Esophagus (tissue), 2 donors: Measurements from ENCODE around the gene KCNT1. TPM values are rescaled to one million over a fixed set of nuclear protein-coding genes. Genes with fewer than 3 reads are reported as not detected.
"Not testable (repeated sequence)": the region's sequence is repeated elsewhere in the genome, so short reads cannot be mapped to it uniquely, and the experiment has no call there.

Source experiments
- H3K27ac ChIP-seq, 2 donors: one replicate each; pipeline ENCODE4 v1.5.1; 2013; ENCODE audit warnings: low read depth in 2 of 2, mild to moderate bottlenecking in 2 of 2, inconsistent platforms in 1 of 2, low read length in 1 of 2, moderate library complexity in 1 of 2
- H3K27me3 ChIP-seq, 2 donors: one replicate each; pipeline ENCODE4 v1.6.1; 2013; ENCODE audit warnings: low read length in 2 of 2, control low read depth in 1 of 2, mild to moderate bottlenecking in 1 of 2; ENCODE audit not compliant: insufficient read depth in 2 of 2, control insufficient read depth in 1 of 2
- H3K36me3 ChIP-seq, 2 donors: one replicate each; pipeline ENCODE4 v1.6.1; 2013; ENCODE audit warnings: low read length in 1 of 2; ENCODE audit not compliant: control insufficient read depth in 2 of 2, insufficient read depth in 2 of 2
- H3K4me1 ChIP-seq, 2 donors: one replicate each; pipeline ENCODE4 v1.6.1; 2013; ENCODE audit warnings: low read length in 1 of 2; ENCODE audit not compliant: control insufficient read depth in 2 of 2, insufficient read depth in 2 of 2
- H3K4me3 ChIP-seq, 2 donors: one replicate each; pipeline ENCODE4 v1.5.1; 2013; ENCODE audit warnings: low read length in 2 of 2, mild to moderate bottlenecking in 2 of 2, low read depth in 1 of 2, moderate library complexity in 1 of 2
- H3K9me3 ChIP-seq, 2 donors: one replicate each; pipeline ENCODE4 v1.6.1; 2013; ENCODE audit warnings: mild to moderate bottlenecking in 2 of 2, low read depth in 1 of 2, low read length in 1 of 2, moderate library complexity in 1 of 2; ENCODE audit not compliant: control insufficient read depth in 2 of 2, insufficient read depth in 1 of 2
- WGBS, 2 donors: extraction: QIAGEN DNeasy Blood & Tissue Kit; methylation state at CpG; one replicate each; pipeline ENCODE4 v1.1.7; 2013; 5-methylcytosine and 5-hydroxymethylcytosine counted together
- polyA plus RNA-seq, 2 donors: library from polyadenylated mRNA; stranded (reverse); fragments of 200-250 nt; gene quantifications; one replicate each; pipeline ENCODE4 v1.2.3, GENCODE V29; 2013
- donor health status: healthy with polysubstance abuse.
- donor health status: Bipolar disorder and iron deficiency.

KCNT1 gene
- polyA plus RNA-seq, 2 donors: 0.06 to 0.14 TPM

GRCh38 chr9:135664266-135664665 is 37.7 kb upstream of the KCNT1 start:
- Histone ChIP-seq H3K4me1 (no peaks in the 10 kb centered on the region), H3K4me3 (no peak overlapping the region), H3K27ac (no peak overlapping the region), H3K27me3 (no peaks in the 10 kb centered on the region), H3K36me3 (no peaks in the 10 kb centered on the region), H3K9me3 (no peaks in the 10 kb centered on the region)
- WGBS, 2 donors: 83 to 84% methylated on average over 10 of the region's 10 CpGs

DNA sequence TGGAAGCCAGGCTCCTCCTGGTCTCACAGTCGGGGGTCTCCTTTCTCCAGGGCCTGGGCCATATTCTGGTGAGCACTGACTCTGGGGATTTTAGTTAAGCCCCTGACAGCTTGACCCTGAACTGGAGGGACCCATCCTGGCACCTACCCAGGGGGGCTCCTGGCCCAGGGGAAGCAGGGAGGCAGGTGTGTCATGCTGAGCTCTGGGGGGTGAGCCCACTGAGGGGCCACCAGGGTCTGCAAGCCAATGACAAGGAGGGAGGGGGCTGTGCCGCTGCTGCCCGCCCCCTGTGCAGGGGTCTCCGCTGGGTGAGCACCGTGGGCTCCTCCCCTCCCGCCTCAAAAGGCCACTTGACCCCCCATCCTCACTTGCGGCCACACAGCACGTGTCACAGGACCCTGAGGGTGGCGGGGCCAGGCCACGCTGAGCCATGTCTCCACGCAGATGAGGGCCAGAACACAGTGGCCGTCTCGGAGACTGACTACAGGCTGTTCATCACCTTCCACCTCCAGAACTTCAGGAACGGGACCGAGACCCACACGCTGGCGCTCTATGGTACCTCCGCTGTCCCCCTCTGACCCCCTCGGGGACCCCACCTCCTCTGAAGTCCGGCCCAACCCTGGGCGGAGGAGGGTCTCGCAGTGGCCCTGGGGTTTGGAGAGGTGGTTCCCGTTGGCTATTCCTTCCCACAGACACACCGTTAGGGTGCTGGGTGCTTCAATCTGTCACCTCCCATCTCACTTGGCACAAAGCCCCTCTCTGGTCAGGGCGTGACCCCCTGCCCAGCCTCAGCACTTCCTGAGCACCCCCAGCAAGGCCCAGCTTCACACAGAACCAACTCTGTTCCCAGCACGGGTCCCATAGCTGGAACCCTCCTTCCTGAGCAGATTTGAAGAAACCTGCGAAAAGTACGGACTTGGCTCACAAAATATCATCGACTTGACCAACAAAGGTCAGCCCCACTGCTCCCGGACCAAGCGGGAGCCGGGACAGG is 36.9 kb upstream of the KCNT1 start:
- Histone ChIP-seq H3K27ac (no peak overlapping the region), H3K9me3 (peaks cover 0 to 2% of the 10 kb centered on the region in 2 donors), H3K27me3 (no peaks in the 10 kb centered on the region), H3K4me1 (no peaks in the 10 kb centered on the region), H3K4me3 (no peak overlapping the region), H3K36me3 (no peaks in the 10 kb centered on the region)
- 73 to 76% methylated on average over 32 of the region's 32 CpGs for whole genome bisulfite sequencing, 2 donors

GRCh38 chr9:135665795-135666189 is 36.2 kb upstream of the KCNT1 start:
- no peak overlapping the region for H3K4me3 ChIP-seq
- WGBS, 2 donors: 71 to 75% methylated on average over 12 of the region's 12 CpGs
- no peaks in the 10 kb centered on the region for H3K36me3 ChIP-seq
- no peak overlapping the region for H3K27ac ChIP-seq
- H3K4me1 ChIP-seq: no peaks in the 10 kb centered on the region
- peaks cover 0 to 2% of the 10 kb centered on the region in 2 donors for H3K9me3 ChIP-seq
- no peaks in the 10 kb centered on the region for H3K27me3 ChIP-seq

DNA sequence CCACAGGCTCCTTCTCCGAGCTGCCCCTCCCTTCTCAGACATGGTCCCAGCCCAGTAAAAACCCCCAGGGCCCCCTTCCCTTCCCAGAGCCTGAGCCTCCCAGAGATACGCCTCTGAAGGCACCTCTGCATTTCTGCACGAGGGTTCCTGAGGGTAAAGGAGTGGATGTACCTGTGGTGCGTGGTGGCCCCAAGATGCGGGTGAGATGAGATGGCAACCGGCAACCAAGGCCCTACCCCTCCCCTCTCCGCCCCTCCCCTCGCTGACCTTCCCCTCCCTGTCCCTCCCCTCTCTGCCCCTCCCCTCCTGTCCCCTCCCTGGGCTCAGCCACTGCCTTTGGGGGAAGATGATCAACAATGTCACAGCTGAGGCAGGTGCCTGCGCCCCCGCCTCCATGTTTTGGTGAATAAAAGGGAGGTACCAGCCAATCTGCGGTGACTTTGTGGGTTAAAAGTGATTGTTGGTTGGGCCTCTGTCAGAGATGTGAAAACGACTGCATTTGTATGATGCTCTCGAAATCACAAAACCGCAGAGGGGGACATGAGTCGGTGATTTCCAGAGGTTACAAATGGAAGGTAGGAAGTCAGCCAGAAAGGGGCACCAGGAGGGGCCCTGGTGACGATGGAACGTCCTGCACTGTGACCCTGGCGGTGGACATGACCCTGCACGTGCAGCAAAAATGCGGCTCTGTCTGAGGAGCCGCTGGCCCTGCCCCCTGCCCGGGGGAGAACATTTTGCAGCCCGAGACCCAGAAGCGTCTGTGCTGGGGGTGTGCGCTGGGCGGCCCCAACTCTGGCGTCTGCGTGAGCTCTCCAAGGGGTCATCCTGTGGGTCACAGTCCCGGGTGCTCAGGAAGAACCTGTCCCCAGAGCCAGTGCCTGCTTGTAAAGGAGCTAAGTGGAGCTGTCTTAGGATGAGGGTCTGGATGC is 35.2 kb upstream of the KCNT1 start:
- Histone ChIP-seq H3K4me1 (no peaks in the 10 kb centered on the region), H3K4me3 (no peak overlapping the region), H3K27ac (no peak overlapping the region), H3K36me3 (no peaks in the 10 kb centered on the region), H3K9me3 (peaks cover 0 to 2% of the 10 kb centered on the region in 2 donors), H3K27me3 (no peaks in the 10 kb centered on the region)
- 59 to 63% methylated on average over 29 of the region's 29 CpGs for WGBS, 2 donors

GRCh38 chr9:135667463-135668001 is 34.5 kb upstream of the KCNT1 start:
- H3K9me3 ChIP-seq: peaks cover 0 to 2% of the 10 kb centered on the region in 2 donors
- 70 to 71% methylated on average over 9 of the region's 9 CpGs for WGBS, 2 donors
- no peaks in the 10 kb centered on the region for H3K4me1 ChIP-seq
- no peak overlapping the region for H3K27ac ChIP-seq
- no peak overlapping the region for H3K4me3 ChIP-seq
- H3K27me3 ChIP-seq: no peaks in the 10 kb centered on the region
- H3K36me3 ChIP-seq: no peaks in the 10 kb centered on the region

DNA sequence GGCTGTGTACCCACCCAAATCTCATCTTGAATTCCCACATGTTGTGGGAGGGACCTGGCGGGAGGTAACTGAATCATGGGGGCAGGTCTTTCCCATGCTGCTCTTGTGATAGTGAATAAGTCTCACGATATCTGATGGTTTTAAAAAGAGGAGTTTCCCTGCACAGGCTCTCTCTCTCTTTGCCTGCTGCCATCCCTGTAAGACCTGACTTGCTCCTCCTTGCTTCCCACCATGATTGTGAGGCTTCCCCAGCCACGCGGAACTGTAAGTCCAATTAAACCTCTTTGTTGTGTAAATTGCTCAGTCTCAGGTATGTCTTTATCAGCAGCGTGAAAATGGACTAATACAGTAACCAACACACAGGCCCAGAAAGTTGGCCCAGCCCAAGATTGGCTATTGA is 33.0 kb upstream of the KCNT1 start:
- H3K27me3 ChIP-seq: not testable (repeated sequence)
- WGBS, 2 donors: 87 to 91% methylated on average over 5 of the region's 5 CpGs

DNA sequence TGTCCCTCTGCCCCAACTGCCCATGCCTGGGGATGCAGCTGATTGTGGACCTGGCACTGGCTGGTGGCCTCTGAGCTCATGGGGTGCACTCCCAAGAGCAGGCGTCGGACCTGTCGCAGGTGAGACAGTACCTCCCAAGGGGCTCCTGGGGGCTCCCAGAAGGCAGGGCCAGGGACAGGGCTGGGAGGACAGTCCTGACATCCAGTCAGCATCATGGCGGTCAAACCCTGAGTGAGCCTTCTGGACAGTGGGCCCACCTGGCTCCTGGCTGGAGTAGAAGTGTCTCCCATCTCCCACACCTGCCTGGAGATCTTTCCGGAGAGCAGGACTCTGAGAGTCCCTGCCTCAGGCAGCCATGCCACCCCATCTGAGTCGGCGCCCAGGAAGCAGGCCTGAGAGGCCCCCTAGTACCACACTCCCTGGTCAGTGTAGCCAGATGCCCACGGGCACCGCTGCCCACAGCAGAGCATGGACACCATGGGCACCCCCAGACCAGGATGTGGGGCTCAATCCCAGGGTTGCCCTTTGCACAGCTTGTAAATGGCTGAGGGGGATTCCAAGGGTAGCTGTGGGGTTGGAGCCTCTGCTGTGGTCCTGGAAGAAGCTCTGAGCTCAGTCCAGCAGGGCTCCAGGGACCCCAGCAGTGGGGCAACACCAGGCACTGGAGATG is 32.2 kb upstream of the KCNT1 start:
- peaks cover 0 to 2% of the 10 kb centered on the region in 2 donors for H3K9me3 ChIP-seq
- H3K27ac ChIP-seq: no peak overlapping the region
- H3K4me3 ChIP-seq: no peak overlapping the region
- H3K4me1 ChIP-seq: no peaks in the 10 kb centered on the region
- no peaks in the 10 kb centered on the region for H3K27me3 ChIP-seq
- WGBS, 2 donors: 93 to 94% methylated on average over 9 of the region's 9 CpGs
- no peaks in the 10 kb centered on the region for H3K36me3 ChIP-seq

More for the DNA sequence above, 33.0 kb upstream of the KCNT1 start:
- not testable (repeated sequence) for H3K36me3 ChIP-seq, H3K4me3 ChIP-seq, H3K4me1 ChIP-seq, H3K9me3 ChIP-seq, H3K27ac ChIP-seq

GRCh38 chr9:135670721-135671590 is 31.0 kb upstream of the KCNT1 start:
- Histone ChIP-seq H3K36me3 (no peaks in the 10 kb centered on the region), H3K27me3 (no peaks in the 10 kb centered on the region), H3K27ac (no peak overlapping the region), H3K4me1 (no peaks in the 10 kb centered on the region), H3K4me3 (no peak overlapping the region), H3K9me3 (peaks cover 0 to 2% of the 10 kb centered on the region in 2 donors)
- 80 to 84% methylated on average over 41 of the region's 41 CpGs for WGBS, 2 donors
